ENCODE measurements around the gene PRKX. TPM values are rescaled to one million over a fixed set of nuclear protein-coding genes. Genes with fewer than 3 reads are reported as not detected.
"Not testable (repeated sequence)": the region's sequence is repeated elsewhere in the genome, so short reads cannot be mapped to it uniquely, and the experiment has no call there.

PRKX gene
- total RNA-seq, 2 donors from 2014 or later = 49.0 to 74.4 TPM

DNA sequence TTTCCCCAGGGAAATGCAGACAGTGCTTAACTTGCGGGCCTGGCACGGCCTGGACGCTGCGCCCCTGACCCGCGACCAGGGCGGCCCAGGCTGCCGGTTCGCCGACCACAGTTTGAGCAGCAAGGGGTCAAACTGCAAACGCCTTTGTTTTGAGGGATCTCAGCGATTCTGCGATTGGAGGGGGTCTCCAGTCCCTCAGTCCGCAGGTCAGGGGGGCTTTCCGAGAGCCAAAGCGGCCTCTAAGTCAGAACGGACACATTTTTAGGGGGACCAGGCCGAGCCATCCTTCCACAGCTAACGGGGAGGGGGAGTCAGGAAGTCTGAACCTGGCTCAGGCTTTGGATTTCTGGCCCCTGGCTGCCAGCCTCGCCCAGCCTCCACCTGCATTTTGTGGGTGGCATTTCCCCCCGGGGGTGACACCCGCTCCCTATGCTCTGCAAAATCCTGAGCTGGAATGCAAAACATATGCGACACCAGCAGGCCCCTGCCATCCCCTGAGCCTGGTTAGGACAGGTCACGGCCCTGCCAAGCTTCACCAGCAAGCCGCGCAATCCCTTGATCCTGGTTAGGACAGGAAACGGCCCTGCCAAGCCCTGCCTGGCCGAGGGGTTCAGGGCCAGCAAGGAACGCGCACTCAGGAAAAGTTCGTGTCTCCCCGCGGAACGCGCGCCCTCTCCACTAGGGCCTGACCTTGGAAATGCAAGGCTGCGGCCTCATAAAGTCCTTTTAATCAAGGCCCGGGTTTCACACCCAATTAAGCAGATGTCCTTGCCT lies 1.4 kb upstream of the PRKX start:
- H3K36me3 Mint-ChIP-seq = peaks cover 12% of the 10 kb centered on the region in 2 donors
- not testable (repeated sequence) for DNase-seq (ENCODE audit: low spot score in 2 of 2); H3K9me3 Mint-ChIP-seq; H3K27ac Mint-ChIP-seq; ATAC-seq

DNA sequence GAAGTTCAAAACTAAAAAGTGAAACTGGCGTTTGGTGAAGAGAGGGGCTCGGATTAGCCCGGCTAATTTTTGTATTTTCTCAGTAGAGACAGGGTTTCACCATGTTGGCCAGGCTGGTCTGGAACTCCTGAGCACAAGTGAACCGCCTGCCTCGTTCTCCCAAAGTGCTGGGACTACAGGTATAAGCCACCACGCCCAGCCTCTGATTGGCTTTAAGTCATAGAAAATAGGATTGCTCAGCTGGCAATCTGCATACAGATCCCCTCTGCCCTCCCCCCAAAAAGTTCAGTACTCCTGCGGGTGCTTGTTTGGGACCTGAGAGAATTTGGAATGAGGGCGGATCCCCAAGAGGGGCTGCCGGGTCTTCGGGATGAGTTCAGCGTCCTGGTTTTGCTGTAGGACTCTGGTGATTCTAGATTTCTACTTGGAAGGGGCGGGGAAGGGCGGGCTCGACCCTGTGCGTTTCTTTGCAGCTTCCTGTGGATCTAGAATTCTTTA lies 537 bp upstream of the PRKX start:
- Mint-ChIP-seq H3K36me3 (peaks cover 12% of the 10 kb centered on the region in 2 donors), H3K9me3 (no peaks in the 10 kb centered on the region), H3K27ac (no peak overlapping the region)
- no peak for DNase-seq (ENCODE audit: low spot score in 2 of 2)
- ATAC-seq = peak in 1 of 2 donors; percentile 17

DNA sequence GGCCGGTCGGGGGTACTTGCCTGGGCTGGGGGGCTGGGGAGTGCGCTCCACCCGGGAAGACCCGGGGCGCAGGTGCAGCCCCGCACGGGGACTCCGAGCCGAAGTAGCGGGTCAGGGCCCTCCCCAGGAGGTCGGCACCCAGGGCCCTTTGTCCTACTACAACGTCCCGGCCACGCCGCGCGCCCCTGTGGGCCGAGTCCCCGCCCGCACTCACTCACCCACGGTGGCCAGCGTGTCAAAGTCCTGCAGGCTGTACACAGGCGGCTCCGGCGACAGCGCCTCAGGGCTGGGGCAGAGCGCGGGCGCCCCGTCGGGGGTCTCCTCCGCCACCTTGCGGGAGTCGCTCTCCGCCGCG lies 602 bp downstream of the PRKX start:
- H3K27ac Mint-ChIP-seq = peak overlapping the region in 1 of 2 donors; percentile 91
- peak in 1 of 2 donors; percentile 10 for DNase-seq (ENCODE audit: low spot score in 2 of 2)
- ATAC-seq = peak; percentile 6 to 25
- H3K9me3 Mint-ChIP-seq = no peaks in the 10 kb centered on the region
- H3K36me3 Mint-ChIP-seq = peaks cover 12% of the 10 kb centered on the region in 2 donors

DNA sequence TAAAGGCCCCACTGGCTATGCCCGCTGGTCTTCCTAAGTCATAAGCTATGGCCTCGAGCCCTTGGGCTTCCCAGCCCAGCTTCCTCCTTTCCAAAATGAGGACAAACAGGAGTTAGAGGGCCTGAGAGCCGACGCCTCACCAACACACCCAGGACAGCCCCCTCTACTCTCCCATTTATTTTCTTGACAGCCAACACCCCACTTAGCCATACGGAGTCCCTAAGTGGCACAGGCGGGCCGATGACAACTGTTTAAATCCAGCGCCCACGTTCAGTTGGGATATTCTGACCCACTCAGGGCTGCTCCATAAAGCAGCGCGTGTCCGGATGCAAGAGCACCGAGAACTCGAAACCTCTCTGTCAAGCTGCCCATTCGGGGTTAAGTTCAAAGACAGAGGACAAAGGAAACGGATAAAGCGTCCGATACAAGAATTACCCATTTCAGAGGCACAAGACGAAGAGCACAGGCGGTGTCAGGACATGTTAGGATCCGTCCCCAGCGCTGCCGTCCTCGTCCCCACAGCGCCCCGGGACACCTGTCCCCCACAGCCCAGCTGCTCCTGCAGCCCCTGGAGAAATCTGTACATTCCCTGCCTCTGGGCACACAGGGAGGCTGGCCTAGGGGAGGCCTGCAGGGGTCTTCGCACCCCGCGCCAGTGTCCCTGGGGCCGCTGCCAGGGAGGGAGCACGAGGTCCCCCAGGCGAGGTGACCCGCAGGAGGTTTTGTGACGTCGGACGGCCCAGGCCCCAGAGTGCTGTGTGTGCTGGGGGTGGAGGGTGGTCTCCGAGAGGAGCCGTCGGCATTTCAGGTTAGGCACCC lies 1.2 kb downstream of the PRKX start:
- DNase-seq (ENCODE audit: low spot score in 2 of 2) (no peak), ATAC-seq (peak; percentile 5 to 28)
- peak overlapping the region; percentile 91 to 99 for H3K27ac Mint-ChIP-seq
- H3K9me3 Mint-ChIP-seq = no peaks in the 10 kb centered on the region
- H3K36me3 Mint-ChIP-seq = peaks cover 12% of the 10 kb centered on the region in 2 donors

- peak in 1 of 2 donors; percentile 4 for ATAC-seq
- DNase-seq (ENCODE audit: low spot score in 2 of 2) = no peak
- no peaks in the 10 kb centered on the region for H3K9me3 Mint-ChIP-seq
- H3K36me3 Mint-ChIP-seq = peaks cover 12 to 16% of the 10 kb centered on the region in 2 donors
- peak overlapping the region; percentile 91 to 99 for H3K27ac Mint-ChIP-seq
Observed at GRCh38 chrX:3711331-3711917, 2.0 kb downstream of the PRKX start.

- H3K9me3 Mint-ChIP-seq; DNase-seq (ENCODE audit: low spot score in 2 of 2): not testable (repeated sequence)
- ATAC-seq = peak; percentile 32 to 61
- H3K36me3 Mint-ChIP-seq = peaks cover 12 to 22% of the 10 kb centered on the region in 2 donors
- peak overlapping the region in 1 of 2 donors; percentile 65 for H3K27ac Mint-ChIP-seq
Observed at GRCh38 chrX:3707673-3708274, 5.7 kb downstream of the PRKX start.

- H3K27ac Mint-ChIP-seq = peak overlapping the region in 1 of 2 donors; percentile 95
- no peak for ATAC-seq
- no peak for DNase-seq (ENCODE audit: low spot score in 2 of 2)
- no peaks in the 10 kb centered on the region for H3K9me3 Mint-ChIP-seq
- peaks cover 2 to 13% of the 10 kb centered on the region in 2 donors for H3K36me3 Mint-ChIP-seq
Observed at GRCh38 chrX:3706481-3706880, 7.0 kb downstream of the PRKX start.

DNA sequence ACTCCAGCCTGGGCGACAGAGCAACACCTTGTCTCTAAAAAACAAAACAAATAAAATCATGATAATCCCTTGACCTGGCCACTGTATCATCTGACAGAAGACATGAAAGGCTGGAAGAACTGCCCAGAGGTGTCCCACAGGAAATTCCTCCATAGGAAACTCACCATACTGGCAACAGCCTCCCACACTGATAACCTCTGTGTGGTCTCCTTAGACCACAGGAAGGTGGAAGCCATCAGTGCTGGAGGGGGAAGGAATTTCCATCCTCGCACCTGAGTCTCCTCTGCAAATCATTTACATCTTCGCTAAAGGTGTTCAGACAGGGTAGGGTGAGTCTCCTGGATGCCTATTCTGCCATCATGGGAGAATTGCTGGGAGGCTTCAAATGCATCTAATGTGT lies 10.2 kb downstream of the PRKX start:
- not testable (repeated sequence) for DNase-seq (ENCODE audit: low spot score in 2 of 2); H3K9me3 Mint-ChIP-seq; ATAC-seq
- Mint-ChIP-seq H3K36me3 (peaks cover 4 to 17% of the 10 kb centered on the region in 2 donors), H3K27ac (peak overlapping the region in 1 of 2 donors; percentile 60)

DNA sequence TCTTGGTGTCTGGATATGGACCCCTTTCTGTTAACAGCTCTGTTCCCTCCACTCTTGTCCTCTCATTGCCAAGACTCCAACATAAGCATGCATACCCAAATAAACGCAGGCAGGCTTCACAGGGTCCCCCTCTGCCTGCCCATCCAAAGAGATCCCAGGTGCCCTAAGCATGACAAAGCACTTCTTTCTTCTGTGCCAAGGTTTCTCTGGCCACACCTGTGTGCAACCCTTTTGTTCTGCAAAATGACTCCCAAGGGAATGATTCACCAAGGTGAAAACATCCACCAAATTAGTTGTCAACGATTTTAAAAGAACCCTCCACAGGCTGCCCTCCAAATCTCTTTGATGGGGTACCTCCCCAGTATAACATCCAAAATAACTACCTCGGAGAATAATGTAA lies 11.4 kb downstream of the PRKX start:
- peak overlapping the region in 1 of 2 donors; percentile 68 for H3K27ac Mint-ChIP-seq
- H3K9me3 Mint-ChIP-seq; DNase-seq (ENCODE audit: low spot score in 2 of 2); ATAC-seq: not testable (repeated sequence)
- H3K36me3 Mint-ChIP-seq = peaks cover 4 to 17% of the 10 kb centered on the region in 2 donors

- ATAC-seq; DNase-seq (ENCODE audit: low spot score in 2 of 2); H3K9me3 Mint-ChIP-seq: not testable (repeated sequence)
- peaks cover 4 to 13% of the 10 kb centered on the region in 2 donors for H3K36me3 Mint-ChIP-seq
- H3K27ac Mint-ChIP-seq = peak overlapping the region; percentile 50 to 86
Observed at GRCh38 chrX:3701445-3701928, 12.0 kb downstream of the PRKX start.

DNA sequence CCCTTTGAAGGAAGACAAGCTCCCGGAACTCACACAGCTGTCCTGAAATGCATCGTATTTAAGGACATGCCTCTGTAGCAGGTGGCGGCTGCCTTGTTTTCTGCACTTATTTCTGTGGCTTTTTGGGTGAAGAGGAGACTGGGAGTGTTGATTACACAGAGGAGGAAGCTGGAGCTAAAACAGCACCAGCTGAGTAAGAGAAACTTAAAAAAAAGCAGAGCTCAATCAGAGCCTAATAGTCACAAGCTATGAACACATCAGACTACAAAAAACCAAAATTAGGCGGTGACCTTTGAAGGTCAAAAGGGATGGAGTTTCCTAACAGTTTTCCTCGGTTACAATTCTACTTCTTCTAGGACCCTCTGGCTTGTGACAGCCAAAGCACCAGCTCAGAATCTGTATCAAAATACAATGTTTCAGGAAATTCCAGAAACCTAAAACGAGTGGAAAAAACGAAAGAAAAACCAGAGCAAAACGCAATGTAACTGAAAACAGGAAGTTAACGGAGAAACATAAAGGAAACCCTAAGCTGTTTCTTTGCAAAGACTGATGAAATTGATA lies 13.5 kb downstream of the PRKX start:
- no peaks in the 10 kb centered on the region for H3K9me3 Mint-ChIP-seq
- peak overlapping the region; percentile 86 to 98 for H3K27ac Mint-ChIP-seq
- ATAC-seq (peak; percentile 46 to 47), DNase-seq (ENCODE audit: low spot score in 2 of 2) (no peak)
- peaks cover 4 to 6% of the 10 kb centered on the region in 2 donors for H3K36me3 Mint-ChIP-seq

- peaks cover 4 to 11% of the 10 kb centered on the region in 2 donors for H3K36me3 Mint-ChIP-seq
Observed at GRCh38 chrX:3697701-3698279, 15.7 kb downstream of the PRKX start.

DNA sequence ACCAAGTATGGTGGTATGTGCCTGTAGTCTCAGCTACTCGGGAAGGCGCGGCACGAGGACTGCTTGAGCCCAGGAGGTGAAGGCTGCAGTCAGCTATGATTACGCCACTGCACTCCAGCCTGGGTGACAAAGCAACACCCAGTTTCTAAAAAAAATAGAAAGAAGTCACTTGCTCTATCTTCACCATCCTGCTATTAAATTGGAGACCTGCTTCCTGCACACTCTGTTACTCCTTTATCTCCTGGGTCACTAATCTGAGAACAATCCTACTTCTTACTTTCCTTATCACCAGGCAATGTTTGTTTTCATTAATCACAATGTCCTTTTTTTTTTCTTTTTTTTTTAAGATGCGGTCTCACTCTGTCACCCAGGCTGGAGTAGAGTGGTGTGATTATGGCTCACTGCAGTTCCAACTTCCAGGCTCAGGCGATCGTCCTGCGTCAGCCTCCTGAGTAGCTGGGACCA lies 16.2 kb downstream of the PRKX start:
- Mint-ChIP-seq H3K36me3 (peaks cover 4 to 11% of the 10 kb centered on the region in 2 donors), H3K9me3 (no peaks in the 10 kb centered on the region), H3K27ac (peak overlapping the region in 1 of 2 donors; percentile 37)
- no peak for DNase-seq (ENCODE audit: low spot score in 2 of 2)
- no peak for ATAC-seq

More at GRCh38 chrX:3697701-3698279, 15.7 kb downstream of the PRKX start:
- ATAC-seq (no peak), DNase-seq (ENCODE audit: low spot score in 2 of 2) (no peak)
- H3K9me3 Mint-ChIP-seq = no peaks in the 10 kb centered on the region
- H3K27ac Mint-ChIP-seq = peak overlapping the region in 1 of 2 donors; percentile 37

GRCh38 chrX:3695536-3695935 lies 17.9 kb downstream of the PRKX start:
- H3K27ac Mint-ChIP-seq = peak overlapping the region in 1 of 2 donors; percentile 74
- H3K36me3 Mint-ChIP-seq = peaks cover 4 to 5% of the 10 kb centered on the region in 2 donors
- ATAC-seq = no peak
- no peaks in the 10 kb centered on the region for H3K9me3 Mint-ChIP-seq
- DNase-seq (ENCODE audit: low spot score in 2 of 2) = no peak

DNA sequence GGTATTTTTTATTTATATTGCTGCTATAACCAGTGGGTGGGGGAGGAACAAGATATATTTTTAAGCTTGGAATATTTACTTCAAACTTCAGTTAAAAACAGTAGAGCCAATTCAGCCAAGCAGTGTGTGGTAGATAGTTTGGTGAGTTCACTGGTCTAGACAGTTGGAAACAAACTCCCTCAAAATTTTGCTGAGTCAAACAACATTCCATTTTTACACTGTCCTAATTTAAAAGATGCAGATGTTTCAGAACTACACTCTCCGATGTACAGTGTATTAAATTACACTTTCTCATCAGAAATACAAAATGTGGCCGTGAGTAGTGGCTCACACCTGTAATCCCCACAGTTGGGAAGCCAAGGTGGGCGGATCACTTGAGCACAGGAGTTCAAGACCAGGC lies 23.3 kb downstream of the PRKX start:
- ATAC-seq (no peak), DNase-seq (ENCODE audit: low spot score in 2 of 2) (no peak)
- H3K9me3 Mint-ChIP-seq = no peaks in the 10 kb centered on the region
- peaks cover 0 to 5% of the 10 kb centered on the region in 2 donors for H3K36me3 Mint-ChIP-seq
- H3K27ac Mint-ChIP-seq = no peak overlapping the region

Data from activated naive CD4-positive, alpha-beta T cell treated with anti-CD3 and anti-CD28 coated beads, Interleukin-2, amount 50 U/mL, for 72 hours (primary cell).